NCI-H460 (cell line): ENCODE results near the gene EIF1AD. TPM values are rescaled to one million over a fixed set of nuclear protein-coding genes. Genes with fewer than 3 reads are reported as not detected.
"Not testable (repeated sequence)": the region's sequence is repeated elsewhere in the genome, so short reads cannot be mapped to it uniquely, and the experiment has no call there.

Experiments used
- DNase-seq: peaks from one replicate; pipeline ENCODE4 v3.0.0-alpha.2; 2016; ENCODE audit warnings: low read depth; ENCODE audit errors: extremely low read depth
- total RNA-seq: library from RNA; depleted of rRNA; stranded (reverse); fragments of >200 nt; shearing (Covaris generic); gene quantifications from 2 replicates; pipeline ENCODE4 v1.2.3, GENCODE V29; 2014

Gene EIF1AD
- total RNA-seq, 1 experiment from 2014 or later = 23.0 TPM

- DNase-seq = peak; percentile 40
Measured at GRCh38 chr11:66022401-66023185, 20.6 kb upstream of the EIF1AD start.

DNA sequence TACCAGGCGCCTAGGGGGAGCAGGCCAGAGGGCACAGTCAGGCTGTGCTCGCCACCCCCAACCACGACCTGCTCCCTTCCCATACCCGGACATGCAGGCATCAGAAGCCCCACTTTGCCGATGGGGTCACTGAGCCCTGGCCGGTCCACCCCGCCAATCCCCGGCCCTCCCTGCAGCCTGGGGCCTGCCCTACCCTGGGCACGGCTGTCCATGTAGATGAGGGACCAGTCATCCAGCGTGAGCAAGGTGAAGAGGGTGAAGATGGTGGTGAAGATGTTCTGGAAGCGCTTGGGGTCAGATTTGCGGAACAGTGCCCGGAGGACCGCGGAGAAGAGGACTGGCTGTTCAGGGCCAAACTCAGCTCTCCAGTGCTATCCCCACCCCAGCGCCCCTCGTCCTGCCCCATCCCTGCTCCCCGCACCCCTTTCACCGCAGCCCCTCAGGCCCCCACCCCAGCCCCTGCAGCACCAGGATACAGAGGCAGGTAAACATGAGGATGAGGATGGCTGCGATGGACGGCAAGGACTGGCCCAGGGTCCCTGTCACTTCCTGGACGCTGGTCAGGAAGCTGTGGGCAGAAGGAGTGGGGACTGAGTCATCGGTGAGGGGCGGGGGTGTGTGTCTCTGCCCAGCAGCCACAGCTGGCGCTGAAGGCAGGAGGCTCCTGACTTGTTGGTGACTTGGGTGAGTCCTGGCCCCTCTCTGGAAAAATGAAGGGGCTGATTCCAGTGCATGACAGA is 18.8 kb upstream of the EIF1AD start:
- peak; percentile 40 for DNase-seq

GRCh38 chr11:66020212-66020611 is 18.3 kb upstream of the EIF1AD start:
- no peak for DNase-seq

GRCh38 chr11:66017321-66017720 is 15.4 kb upstream of the EIF1AD start:
- no peak for DNase-seq

GRCh38 chr11:66016793-66017177 is 14.8 kb upstream of the EIF1AD start:
- DNase-seq = no peak

GRCh38 chr11:66015936-66016792 is 14.2 kb upstream of the EIF1AD start:
- no peak for DNase-seq

GRCh38 chr11:66015454-66015881 is 13.5 kb upstream of the EIF1AD start:
- no peak for DNase-seq

GRCh38 chr11:66014804-66015453 is 13.0 kb upstream of the EIF1AD start:
- DNase-seq = no peak

DNA sequence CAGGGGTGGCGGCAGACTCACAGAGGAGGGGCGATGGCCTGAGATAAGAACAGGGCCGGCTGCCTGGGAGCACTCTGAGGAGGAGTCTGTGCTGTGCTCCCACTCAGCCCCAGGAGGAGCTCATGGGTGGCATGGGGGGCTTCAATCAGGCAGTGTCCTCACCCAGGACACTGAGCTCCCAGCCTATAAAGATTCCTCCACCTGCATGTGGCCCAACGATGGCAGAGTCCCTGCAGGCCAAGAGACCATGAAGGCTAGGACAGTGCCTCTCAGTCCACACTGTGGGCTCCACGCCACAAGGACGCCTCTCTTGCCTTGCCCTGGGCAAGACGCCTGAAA is 11.8 kb upstream of the EIF1AD start:
- no peak for DNase-seq

DNA sequence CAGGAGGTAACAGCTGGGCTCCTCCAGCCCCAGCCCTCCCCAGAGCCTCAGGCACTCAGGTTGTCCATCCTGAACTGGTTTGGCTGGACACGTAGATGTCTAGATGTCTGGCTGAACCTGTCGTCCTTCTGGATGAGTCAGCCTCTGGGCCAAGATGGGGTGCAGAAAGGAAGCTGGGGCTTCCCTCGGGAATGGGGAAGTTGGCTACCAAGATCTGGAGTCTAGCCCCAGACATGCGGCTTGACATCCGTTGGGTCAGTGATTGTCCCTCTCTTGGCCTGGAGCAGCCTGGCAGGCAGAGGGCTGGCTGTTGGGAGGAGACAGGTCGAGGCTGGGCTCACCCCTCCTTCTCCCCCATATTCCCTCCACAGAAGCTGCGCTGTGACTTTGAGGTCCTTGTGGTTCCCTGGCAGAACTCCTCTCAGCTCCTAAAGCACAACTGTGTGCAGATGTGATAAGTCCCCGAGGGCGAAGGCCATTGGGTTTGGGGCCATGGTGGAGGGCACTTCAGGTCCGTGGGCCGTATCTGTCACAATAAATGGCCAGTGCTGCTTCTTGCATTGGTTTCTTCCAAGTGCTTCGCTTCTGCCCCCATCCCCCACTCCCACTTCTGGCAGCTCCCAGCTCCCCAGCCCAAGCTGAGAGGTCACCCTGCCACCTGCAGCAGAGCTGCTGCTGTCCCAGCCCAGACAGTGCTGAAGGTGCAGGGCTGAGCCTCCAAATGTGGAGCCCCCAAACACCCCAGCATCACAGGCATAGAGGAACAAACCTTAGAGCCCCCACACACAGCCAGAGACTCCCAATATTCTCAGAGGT is 11.2 kb upstream of the EIF1AD start:
- no peak for DNase-seq

DNA sequence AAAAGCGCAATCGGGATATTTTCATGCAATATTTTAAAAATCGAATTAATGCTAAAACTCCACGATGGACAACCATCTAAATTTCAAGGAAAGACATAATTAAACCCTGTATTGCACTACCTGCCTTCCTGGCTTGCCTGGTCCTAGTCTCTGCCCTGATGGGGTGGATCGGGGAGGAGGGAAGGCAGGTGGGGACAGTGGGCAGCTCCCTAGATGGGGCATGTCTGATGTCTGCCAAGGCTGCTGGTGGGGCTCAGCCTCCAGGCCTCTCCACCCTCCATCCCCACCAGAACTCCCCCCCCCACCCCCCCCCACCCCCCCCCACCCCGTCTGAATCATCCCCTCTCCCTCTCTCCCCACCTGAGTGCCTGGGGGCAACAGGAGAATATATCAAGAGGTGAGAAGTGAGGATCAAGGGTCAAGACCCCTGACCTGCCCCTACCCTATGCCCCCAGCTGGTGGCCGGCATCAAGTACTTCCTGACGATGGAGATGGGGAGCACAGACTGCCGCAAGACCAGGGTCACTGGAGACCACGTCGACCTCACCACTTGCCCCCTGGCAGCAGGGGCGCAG is 10.5 kb upstream of the EIF1AD start:
- no peak for DNase-seq

- no peak for DNase-seq
Measured at GRCh38 chr11:66011785-66012303, 9.9 kb upstream of the EIF1AD start, which contains the start of gene CST6. TSS of gene CST6 (plus strand) at chr11:66012008. CDS start at chr11:66012045, 37 bp downstream.

GRCh38 chr11:66011239-66011784 is 9.4 kb upstream of the EIF1AD start:
- no peak for DNase-seq

- not testable (repeated sequence) for DNase-seq
Measured at GRCh38 chr11:66010036-66010435, 8.1 kb upstream of the EIF1AD start.

DNA sequence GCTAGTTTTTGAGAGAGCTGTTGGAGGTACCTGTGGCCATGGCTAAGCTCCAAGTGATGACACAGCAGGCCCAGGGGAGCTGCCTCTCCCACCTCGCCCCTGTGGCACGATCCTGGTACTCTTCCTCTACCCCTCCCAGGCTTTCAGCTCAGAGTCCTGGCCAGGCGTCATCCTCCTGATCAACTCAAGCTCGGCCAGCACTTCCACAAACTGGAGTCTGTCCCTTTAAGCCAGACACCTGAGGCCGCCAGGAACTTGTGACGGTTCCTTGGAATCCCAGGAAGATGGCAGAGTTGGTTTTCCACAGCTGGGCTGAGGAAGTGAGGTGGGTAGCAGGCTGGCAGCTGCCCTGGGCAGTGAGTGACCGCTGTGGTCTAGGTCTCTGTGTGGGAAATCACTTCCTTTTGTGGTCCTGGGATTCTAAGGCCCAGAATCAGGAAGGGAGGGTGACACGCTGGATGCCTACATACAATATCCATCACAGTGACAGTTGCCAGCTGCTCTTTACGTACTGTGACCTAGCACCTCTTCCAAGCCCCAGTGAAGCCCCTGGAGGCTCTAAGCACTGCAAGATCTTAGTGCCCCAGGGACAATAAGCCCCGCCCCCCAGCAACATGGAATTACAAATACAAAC is 6.6 kb upstream of the EIF1AD start:
- DNase-seq = no peak

DNA sequence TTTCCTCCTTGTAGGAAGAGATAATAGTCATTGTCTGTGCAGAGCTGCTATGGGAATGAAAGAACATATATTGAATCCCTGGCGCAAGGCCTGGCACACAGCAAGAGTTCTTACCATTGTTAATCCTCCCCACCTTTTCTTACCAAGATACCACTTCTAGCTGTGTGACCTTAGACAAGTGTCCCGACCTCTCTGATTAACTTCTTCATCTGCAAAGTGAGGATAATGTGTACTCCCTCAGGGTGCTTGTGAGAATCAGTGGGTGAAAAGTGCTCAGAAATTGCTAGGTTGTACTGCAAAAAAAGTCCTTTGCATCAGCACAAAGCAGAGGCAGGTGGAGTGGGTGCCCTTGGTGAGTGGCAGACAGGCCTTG is 6.1 kb upstream of the EIF1AD start:
- no peak for DNase-seq

- no peak for DNase-seq
Measured at GRCh38 chr11:66007201-66007634, 5.3 kb upstream of the EIF1AD start.

GRCh38 chr11:66006891-66007176 is 4.9 kb upstream of the EIF1AD start:
- DNase-seq = no peak
